HepG2 (cell line): ENCODE results near the gene SLC16A2. TPM values are rescaled to one million over a fixed set of nuclear protein-coding genes. Genes with fewer than 3 reads are reported as not detected.

Experiments used
- ATAC-seq: fragments of 200-7000 bp; cut with Tn5 transposase; 3 replicates; pipeline ENCODE4 v1.9.1; 2020; ENCODE audit warnings: mild to moderate bottlenecking, moderate library complexity
- BruUV-seq: library from RNA; stranded (reverse); fragments of 400-500 nt; replicated peaks from 2 replicates; lab custom pipeline; 2021; lab: Mats Ljungman, UMichigan
- CTCF ChIA-PET: fragments of 300-600 bp; formaldehyde crosslinking; extraction: SDS; loops from one replicate; lab custom pipeline; 2021; ENCODE audit warnings: low total read pairs, inconsistent platforms, low intra/inter-chr PET ratio; lab: Yijun Ruan, JAX
- POLR2A ChIA-PET: fragments of 350-600 bp; sonication (Branson Sonifier 250); formaldehyde crosslinking; loops from one replicate; lab custom pipeline; 2020; ENCODE audit warnings: antibody characterized with exemption, inconsistent platforms; lab: Yijun Ruan, JAX
- DNase-seq: peaks from one replicate; pipeline ENCODE4 v3.0.0-alpha.2; 2015; ENCODE audit warnings: low spot score
- FAIRE-seq: peaks from 3 replicates; lab custom pipeline; 2011; peaks lifted over from hg19 to GRCh38; lab: Jason Lieb, UNC
- H2AFZ ChIP-seq: one replicate; pipeline ENCODE4 v1.6.1; 2011; ENCODE audit warnings: low read length, inconsistent platforms
- H3K27ac ChIP-seq: fragments of 300-600 bp; 3 replicates; pipeline ENCODE4 v1.8.0; 2011; ENCODE audit warnings: mixed run types, mild to moderate bottlenecking, mixed read lengths, low read length, inconsistent platforms; ENCODE audit not compliant: insufficient read depth; ENCODE audit errors: extremely low read length
- H3K27me3 ChIP-seq, 2 experiments: fragments of 200-600 bp in 1 of 2; 2 replicates in 1 of 2; 3 replicates in 1 of 2; pipeline versions ENCODE4 v1.6.0 to v1.8.0; 2011; ENCODE audit warnings: low read length in 2 of 2, mild to moderate bottlenecking in 2 of 2, moderate library complexity in 2 of 2, inconsistent platforms in 1 of 2; ENCODE audit not compliant: insufficient read depth in 2 of 2, control insufficient read depth in 1 of 2
- H3K36me3 ChIP-seq, 2 experiments: fragments of 200-600 bp in 1 of 2; replicated peaks in 1 of 2; 2 replicates in 1 of 2; 3 replicates in 1 of 2; pipeline versions ENCODE4 v1.5.1 to v1.8.0; 2011; ENCODE audit warnings: low read length in 2 of 2, inconsistent platforms in 1 of 2; ENCODE audit not compliant: insufficient read depth in 2 of 2, control insufficient read depth in 1 of 2
- H3K4me1 ChIP-seq: 2 replicates; pipeline ENCODE4 v1.5.1; 2012; ENCODE audit warnings: low read length, inconsistent platforms; ENCODE audit not compliant: insufficient read depth
- H3K4me2 ChIP-seq: 2 replicates; pipeline ENCODE4 v1.6.0; 2011; ENCODE audit warnings: low read depth, low read length, inconsistent platforms
- H3K4me3 ChIP-seq, 3 experiments: fragments of 200-600 bp in 1 of 3; sonication (generic), shearing (Covaris generic) in 1 of 3; replicated peaks in 1 of 3; 2 replicates each; pipeline ENCODE4 v1.5.1; 2011 to 2016; ENCODE audit warnings: low read length in 3 of 3, inconsistent platforms in 2 of 3, low read depth in 2 of 3, mild to moderate bottlenecking in 2 of 3, control low read depth in 1 of 3, mixed read lengths in 1 of 3; ENCODE audit not compliant: insufficient read depth in 1 of 3
- H3K79me2 ChIP-seq: one replicate; pipeline ENCODE4 v1.6.1; 2011; ENCODE audit warnings: low read length, inconsistent platforms; ENCODE audit not compliant: insufficient read depth
- H3K9ac ChIP-seq: 2 replicates; pipeline ENCODE4 v1.6.0; 2011; ENCODE audit warnings: mild to moderate bottlenecking, low read depth, low read length, inconsistent platforms; ENCODE audit not compliant: insufficient read depth
- H3K9me3 ChIP-seq: 2 replicates; pipeline ENCODE4 v1.5.1; 2012; ENCODE audit warnings: mild to moderate bottlenecking, low read length
- H4K20me1 ChIP-seq: 2 replicates; pipeline ENCODE4 v1.6.0; 2011; ENCODE audit warnings: inconsistent platforms, mild to moderate bottlenecking, low read length, moderate library complexity; ENCODE audit not compliant: insufficient read depth
- AGO1 ChIP-seq: fragments of 200-400 bp; formaldehyde crosslinking; IDR thresholded peaks from 2 replicates; pipeline ENCODE4 v1.6.1; 2017; ENCODE audit warnings: mild to moderate bottlenecking, low read depth, low read length, moderate library complexity; ENCODE audit not compliant: poor library complexity, severe bottlenecking
- CEBPG ChIP-seq: IDR thresholded peaks from 2 replicates; pipeline ENCODE4 v1.6.1; 2016
- CENPX ChIP-seq: sonication (generic); formaldehyde crosslinking; IDR thresholded peaks from 2 replicates; pipeline ENCODE4 v1.9.0; 2021; ENCODE audit warnings: mild to moderate bottlenecking, missing genetic modification reagents, moderate library complexity
- CSRNP2 ChIP-seq: sonication (generic); formaldehyde crosslinking; conservative IDR thresholded peaks from 2 replicates; pipeline ENCODE4 v1.8.0; 2022; ENCODE audit warnings: low read depth, missing genetic modification reagents
- CTCF ChIP-seq: sonication (generic); formaldehyde crosslinking; IDR thresholded peaks from 2 replicates; pipeline ENCODE4 v1.5.0; 2020; ENCODE audit warnings: mild to moderate bottlenecking, missing genetic modification reagents, moderate library complexity
- DR1 ChIP-seq: sonication (generic); formaldehyde crosslinking; IDR thresholded peaks from 2 replicates; pipeline ENCODE4 v1.8.0; 2021; ENCODE audit warnings: mild to moderate bottlenecking, missing genetic modification reagents, inconsistent platforms
- MTA1 ChIP-seq: sonication (generic); formaldehyde crosslinking; IDR thresholded peaks from 2 replicates; pipeline ENCODE4 v1.4.0; 2020; ENCODE audit warnings: missing genetic modification reagents, mild to moderate bottlenecking, borderline replicate concordance
- SAFB2 ChIP-seq: sonication (generic); formaldehyde crosslinking; IDR thresholded peaks from 2 replicates; pipeline ENCODE4 v1.5.1; 2020; ENCODE audit warnings: missing genetic modification reagents, low read depth, mild to moderate bottlenecking, borderline replicate concordance
- SMAD1 ChIP-seq: sonication (generic); formaldehyde crosslinking; IDR thresholded peaks from 2 replicates; pipeline ENCODE4 v1.4.0; 2020; ENCODE audit warnings: missing genetic modification reagents, low read depth, mild to moderate bottlenecking, borderline replicate concordance
- SNRNP70 ChIP-seq: fragments of 200-400 bp; formaldehyde crosslinking; IDR thresholded peaks from 2 replicates; pipeline ENCODE4 v1.6.1; 2017; ENCODE audit warnings: mild to moderate bottlenecking, low read depth, low read length, moderate library complexity
- STAG1 ChIP-seq: sonication (generic); formaldehyde crosslinking; IDR thresholded peaks from 2 replicates; pipeline ENCODE4 v1.4.0; 2020; ENCODE audit warnings: missing genetic modification reagents
- YEATS2 ChIP-seq: sonication (generic); formaldehyde crosslinking; IDR thresholded peaks from 2 replicates; pipeline ENCODE4 v1.4.0; 2020; ENCODE audit warnings: missing genetic modification reagents, borderline replicate concordance
- ZNF780A ChIP-seq: sonication (generic); formaldehyde crosslinking; IDR thresholded peaks from 2 replicates; pipeline ENCODE4 v1.8.0; 2022; ENCODE audit warnings: mild to moderate bottlenecking, missing genetic modification reagents, moderate library complexity
- WGBS: methylation state at CpG from one replicate; pipeline ENCODE4 v1.1.6; 2017; ENCODE audit warnings: low lambda C conversion rate; 5-methylcytosine and 5-hydroxymethylcytosine counted together
- in situ Hi-C: cut with HindIII; loops from 2 replicates; pipeline ENCODE4 v1.10.0; 2017; ENCODE audit warnings: low pct_unique_long_range_greater_than_20kb; ENCODE audit not compliant: extremely low pct_ligation_motif_present
- intact Hi-C: fragments of 100-400 bp; cut with micrococcal nuclease; formaldehyde crosslinking; loops from one replicate; pipeline ENCODE4 v1.10.0; 2022; ENCODE audit not compliant: unreplicated experiment
- polyA plus RNA-seq, 8 experiments: library from polyadenylated mRNA; depleted of rRNA in 3 of 8; stranded (reverse) in 7 of 8; unstranded in 1 of 8; fragments of >200 nt; fragmentation: Illumina TruSeq in 4 of 8; extraction: Trizol in 4 of 8; gene quantifications; 2 replicates each; pipeline versions ENCODE4 v1.2.1 to v1.2.3, GENCODE V29; 2011 to 2016; ENCODE audit warnings: low read depth in 4 of 8, missing spikeins in 1 of 8, mixed read lengths in 1 of 8; ENCODE audit not compliant: insufficient read depth in 1 of 8
- total RNA-seq, 5 experiments: library from RNA; depleted of rRNA; stranded (reverse); fragments of >200 nt; fragmentation: Illumina TruSeq; extraction: Trizol; gene quantifications; 2 replicates each; pipeline ENCODE4 v1.2.3, GENCODE V29; 2016; ENCODE audit warnings: low read depth in 1 of 5

The SLC16A2 gene
- total and polyA plus RNA-seq, 2 of the 13 experiments (the other 11 are each of a cell fraction or from before 2014, with no cell fraction given): 0.07 to 0.08 TPM

GRCh38 chrX:74377282-74377681 lies 44.0 kb upstream of the SLC16A2 start (continued):
- no peak for TF ChIP-seq AGO1

- H3K4me3 ChIP-seq: no peak overlapping the region
- peak; percentile 89 for ATAC-seq
- H3K79me2 ChIP-seq: no peaks in the 10 kb centered on the region
- no peak overlapping the region for H3K9ac ChIP-seq
- WGBS: 0% methylated on average over 2 of the region's 2 CpGs
- no peaks in the 10 kb centered on the region for H3K36me3 ChIP-seq
- POLR2A ChIA-PET: no interaction called here
- FAIRE-seq: peak; percentile 4
- H3K4me1 ChIP-seq: no peaks in the 10 kb centered on the region
- no peak overlapping the region for H3K4me2 ChIP-seq
- H3K27me3 ChIP-seq: no peaks in the 10 kb centered on the region
- TF ChIP-seq CTCF (CRISPR knock-in tag) (peak; percentile 61), STAG1 (CRISPR knock-in tag) (peak; percentile 30), YEATS2 (CRISPR knock-in tag) (no peak)
- H2AFZ ChIP-seq: no peak overlapping the region
- no peak overlapping the region for H3K27ac ChIP-seq
- peak; percentile 29 for DNase-seq
- in situ Hi-C loops: no loop called here
- BruUV-seq: no TSS peak
- no peaks in the 10 kb centered on the region for H4K20me1 ChIP-seq
- no peaks in the 10 kb centered on the region for H3K9me3 ChIP-seq
- CTCF ChIA-PET: interaction anchor here (2.2 kb wide), 1 partner anchor 167 kb away, joined by 17 read pairs; no protein-coding TSS in a partner anchor
- intact Hi-C loops: no loop called here
These were observed 38.7 kb upstream of the SLC16A2 start for GRCh38 chrX:74382613-74383012.

- intact Hi-C loops: no loop called here
- DNase-seq (peak; percentile 13), ATAC-seq (peak; percentile 81), FAIRE-seq (peak; percentile 66)
- Histone ChIP-seq H4K20me1 (no peaks in the 10 kb centered on the region), H3K4me3 (no peak overlapping the region), H3K27ac (no peak overlapping the region), H2AFZ (no peak overlapping the region), H3K9ac (no peak overlapping the region), H3K79me2 (no peaks in the 10 kb centered on the region), H3K9me3 (no peaks in the 10 kb centered on the region), H3K36me3 (no peaks in the 10 kb centered on the region), H3K4me2 (no peak overlapping the region), H3K4me1 (no peaks in the 10 kb centered on the region), H3K27me3 (no peaks in the 10 kb centered on the region)
- POLR2A ChIA-PET: no interaction called here
- in situ Hi-C loops: no loop called here
- BruUV-seq: no TSS peak
- CTCF ChIA-PET: interaction anchor here (2.2 kb wide), 1 partner anchor 166 kb away, joined by 17 read pairs; no protein-coding TSS in a partner anchor
- WGBS: 0% methylated on average over 2 of the region's 2 CpGs
- no peak for TF ChIP-seq SMAD1 (CRISPR knock-in tag)
- TF ChIP-seq STAG1 (CRISPR knock-in tag): peak; percentile 62
- TF ChIP-seq CSRNP2 (CRISPR knock-in tag): no peak
- TF ChIP-seq ZNF780A (CRISPR knock-in tag): no peak
- no peak for TF ChIP-seq CENPX
- no peak for TF ChIP-seq DR1 (CRISPR knock-in tag)
- TF ChIP-seq CEBPG (CRISPR knock-in tag): no peak
- TF ChIP-seq SNRNP70: no peak
- no peak for TF ChIP-seq MTA1 (CRISPR knock-in tag)
- no peak for TF ChIP-seq SAFB2
These were observed 37.7 kb upstream of the SLC16A2 start for GRCh38 chrX:74383611-74384010.
